Neural cell (in vitro differentiated cells): ENCODE data around the gene TNFAIP8.

Experiments used
- EZH2 ChIP-seq: fragments of 200-600, 300-800 bp; shearing (Covaris generic), sonication (generic); IDR thresholded peaks from 2 replicates; pipeline ENCODE4 v1.6.1; 2014; ENCODE audit warnings: antibody characterized with exemption, low read length, borderline replicate concordance, mild to moderate bottlenecking; ENCODE audit not compliant: insufficient read depth, poor library complexity, severe bottlenecking
- MXI1 ChIP-seq: fragments of 450-650 bp; conservative IDR thresholded peaks from 2 replicates; pipeline ENCODE4 v1.6.1; 2014; ENCODE audit warnings: antibody characterized with exemption, mild to moderate bottlenecking; ENCODE audit not compliant: poor library complexity, severe bottlenecking
- SMC3 ChIP-seq: fragments of 450-650 bp; conservative IDR thresholded peaks from 2 replicates; pipeline ENCODE4 v1.6.1; 2014; ENCODE audit warnings: antibody characterized with exemption, mild to moderate bottlenecking, moderate library complexity; ENCODE audit not compliant: poor library complexity
- TAF1 ChIP-seq: IDR thresholded peaks from 2 replicates; pipeline ENCODE4 v1.6.1; 2012; ENCODE audit warnings: low read depth
- TF ChIP-seq, protein P1 (sequence below): fragments of 450-650 bp; IDR thresholded peaks from 2 replicates; pipeline ENCODE4 v1.5.1; 2014; ENCODE audit warnings: antibody characterized with exemption, mild to moderate bottlenecking, moderate library complexity; ENCODE audit not compliant: poor library complexity, severe bottlenecking

DNA sequence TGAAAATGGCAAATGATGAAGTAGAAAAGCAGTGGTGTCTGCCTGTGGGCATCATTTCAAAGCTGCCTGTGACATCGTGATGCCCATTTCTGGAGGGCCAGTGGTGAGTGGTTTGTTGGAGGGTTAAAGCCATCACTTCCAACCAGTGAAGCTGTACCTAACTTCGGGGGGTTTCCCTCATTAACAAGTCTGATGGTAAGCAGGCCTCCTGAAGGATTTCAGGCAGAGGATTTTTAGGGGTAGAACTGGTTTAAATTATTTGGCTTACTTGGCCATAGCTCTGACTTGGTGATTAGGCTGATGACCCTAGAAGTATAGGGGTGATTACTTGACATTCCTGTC is 10.7 kb downstream of the TNFAIP8 start:
- TF ChIP-seq, protein P1, sequence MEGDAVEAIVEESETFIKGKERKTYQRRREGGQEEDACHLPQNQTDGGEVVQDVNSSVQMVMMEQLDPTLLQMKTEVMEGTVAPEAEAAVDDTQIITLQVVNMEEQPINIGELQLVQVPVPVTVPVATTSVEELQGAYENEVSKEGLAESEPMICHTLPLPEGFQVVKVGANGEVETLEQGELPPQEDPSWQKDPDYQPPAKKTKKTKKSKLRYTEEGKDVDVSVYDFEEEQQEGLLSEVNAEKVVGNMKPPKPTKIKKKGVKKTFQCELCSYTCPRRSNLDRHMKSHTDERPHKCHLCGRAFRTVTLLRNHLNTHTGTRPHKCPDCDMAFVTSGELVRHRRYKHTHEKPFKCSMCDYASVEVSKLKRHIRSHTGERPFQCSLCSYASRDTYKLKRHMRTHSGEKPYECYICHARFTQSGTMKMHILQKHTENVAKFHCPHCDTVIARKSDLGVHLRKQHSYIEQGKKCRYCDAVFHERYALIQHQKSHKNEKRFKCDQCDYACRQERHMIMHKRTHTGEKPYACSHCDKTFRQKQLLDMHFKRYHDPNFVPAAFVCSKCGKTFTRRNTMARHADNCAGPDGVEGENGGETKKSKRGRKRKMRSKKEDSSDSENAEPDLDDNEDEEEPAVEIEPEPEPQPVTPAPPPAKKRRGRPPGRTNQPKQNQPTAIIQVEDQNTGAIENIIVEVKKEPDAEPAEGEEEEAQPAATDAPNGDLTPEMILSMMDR = no peak
- no peak for TF ChIP-seq EZH2
- no peak for TF ChIP-seq MXI1
- no peak for TF ChIP-seq SMC3
- no peak for TF ChIP-seq TAF1
